ENCODE measurements around the gene TLR6. TPM values are rescaled to one million over a fixed set of nuclear protein-coding genes. Genes with fewer than 3 reads are reported as not detected.

Gene TLR6
- total RNA-seq, 1 experiment from 2014 or later, result 4.8 TPM

GRCh38 chr4:38866973-38867477 lies 10.4 kb upstream of the TLR6 start:
- peak overlapping the region; percentile 20 for H3K27ac ChIP-seq (ENCODE audit: low read depth, low read length)
- no peak for ATAC-seq
- CTCF ChIA-PET, result no interaction called here
- H3K4me2 ChIP-seq (ENCODE audit: low read length), result peak overlapping the region; percentile 97
- no peak for DNase-seq (ENCODE audit: low read depth, low spot score)
- TF ChIP-seq FOSL1 (IDR thresholded peaks at IDR 0.05; ENCODE audit: low read depth) (no peak), ATF3 (IDR thresholded peaks at IDR 0.05) (no peak), CEBPB (IDR thresholded peaks at IDR 0.05; ENCODE audit: low read depth) (no peak), SRF (IDR thresholded peaks at IDR 0.05; ENCODE audit: low read depth) (no peak), MAX (IDR thresholded peaks at IDR 0.05) (no peak), REST (IDR thresholded peaks at IDR 0.05; ENCODE audit: low read depth) (no peak), ZNF274 (IDR thresholded peaks at IDR 0.05; ENCODE audit: low read depth, low read length) (no peak), ZBTB33 (IDR thresholded peaks at IDR 0.05; ENCODE audit: extremely low read depth, insufficient replicate concordance, low read length) (no peak), EZH2phosphoT487 (IDR thresholded peaks at IDR 0.05; ENCODE audit: borderline replicate concordance) (no peak), RAD21 (IDR thresholded peaks at IDR 0.05; ENCODE audit: low read depth) (no peak), YY1 (IDR thresholded peaks at IDR 0.05; ENCODE audit: extremely low read depth, insufficient replicate concordance, low read depth, low read length) (no peak), JUND (IDR thresholded peaks at IDR 0.05) (no peak), EGR1 (IDR thresholded peaks at IDR 0.05; ENCODE audit: low read depth) (no peak), SIN3A (IDR thresholded peaks at IDR 0.05; ENCODE audit: low read depth) (no peak), ELF1 (IDR thresholded peaks at IDR 0.05; ENCODE audit: borderline replicate concordance, low read depth) (no peak), SP1 (IDR thresholded peaks at IDR 0.05; ENCODE audit: low read depth) (no peak), POLR2AphosphoS5 (IDR thresholded peaks at IDR 0.05; ENCODE audit: low read depth, low read length) (no peak), POLR2A (IDR thresholded peaks at IDR 0.05; ENCODE audit: borderline replicate concordance, extremely low read depth, insufficient read depth, insufficient read length) (no peak), EZH2 (IDR thresholded peaks at IDR 0.05) (no peak), CTCF (IDR thresholded peaks at IDR 0.05 in 2 of 3, conservative IDR thresholded peaks at IDR 0.05 in 1 of 3; ENCODE audit: borderline replicate concordance in 1 of 3, insufficient read depth in 1 of 3, low read depth in 2 of 3, low read length in 2 of 3) (no peak)
- peaks cover 13% of the 10 kb centered on the region; the same call in 1 of the 2 replicates for H3K79me2 ChIP-seq (ENCODE audit: insufficient read depth, low read length)
- no peaks in the 10 kb centered on the region for H3K27me3 ChIP-seq (ENCODE audit: insufficient read depth, low read length)
- H3K9me2 ChIP-seq (ENCODE audit: insufficient read depth), result no peaks in the 10 kb centered on the region
- peak overlapping the region; percentile 85 for H3K9ac ChIP-seq (ENCODE audit: low read length)
- no peak overlapping the region for H2AFZ ChIP-seq (ENCODE audit: low read depth, low read length, poor library complexity, severe bottlenecking)
- H4K20me1 ChIP-seq (ENCODE audit: insufficient read depth), result no peaks in the 10 kb centered on the region
- peaks cover 7 to 28% of the 10 kb centered on the region in 2 experiments; a peak in 3 of 4 replicates for H3K4me1 ChIP-seq (ENCODE audit: control insufficient read depth in 1 of 2, insufficient read depth in 2 of 2, low read length in 2 of 2)
- POLR2A ChIA-PET, result interaction anchor here (1.1 kb wide), 1 partner anchor 11 kb away, joined by 3 read pairs; no protein-coding TSS in a partner anchor
- H3K4me3 ChIP-seq (replicated peaks in 1 of 2; ENCODE audit: low read depth in 1 of 2, low read length in 2 of 2), result peak overlapping the region; percentile 36 to 82
- H3K36me3 ChIP-seq (ENCODE audit: control insufficient read depth in 1 of 2, insufficient read depth in 2 of 2, low read length in 2 of 2), result 0 out of 4 replicates have a peak, but pooled peaks cover 0 to 2% of the 10 kb centered on the region in 2 experiments
- RAD21 ChIA-PET (ENCODE audit: low non-redundant PET in 1 of 2, low total read pairs in 2 of 2, uncharacterized antibody in 2 of 2, unreplicated experiment in 2 of 2), result no interaction called here
- H3K9me3 ChIP-seq (ENCODE audit: control insufficient read depth in 1 of 2, insufficient read depth in 1 of 2, low read depth in 1 of 2, low read length in 2 of 2), result no peaks in the 10 kb centered on the region
- TSS peak; percentile 93 for BruUV-seq (replicated peaks)
- intact Hi-C loops (cut with micrococcal nuclease), result no loop called here
